Trophoblast cell (in vitro differentiated cells and primary cell): ENCODE measurements around the gene VPS13D.

Source experiments
- DNase-seq, 2 donors: peaks; one replicate each; pipeline ENCODE4 v3.0.0-alpha.2; 2016
- H2AFZ ChIP-seq: 2 replicates; pipeline ENCODE4 v1.6.1; 2013; ENCODE audit warnings: low read length, moderate library complexity, mild to moderate bottlenecking; ENCODE audit not compliant: insufficient read depth, poor library complexity
- H2AK5ac ChIP-seq: 2 replicates; pipeline ENCODE4 v1.6.1; 2013; ENCODE audit warnings: mild to moderate bottlenecking, low read length
- H2BK120ac ChIP-seq: 2 replicates; pipeline ENCODE4 v1.6.1; 2013; ENCODE audit warnings: low read length, mild to moderate bottlenecking, moderate library complexity; ENCODE audit not compliant: insufficient read depth, poor library complexity
- H2BK12ac ChIP-seq: 2 replicates; pipeline ENCODE4 v1.6.1; 2013; ENCODE audit warnings: mild to moderate bottlenecking, low read length, moderate library complexity
- H2BK5ac ChIP-seq: 2 replicates; pipeline ENCODE4 v1.6.1; 2013; ENCODE audit warnings: low read length, low read depth, moderate library complexity, mild to moderate bottlenecking; ENCODE audit not compliant: poor library complexity
- H3K14ac ChIP-seq: 2 replicates; pipeline ENCODE4 v1.6.1; 2013; ENCODE audit warnings: mild to moderate bottlenecking, low read length
- H3K18ac ChIP-seq: 2 replicates; pipeline ENCODE4 v1.6.1; 2013; ENCODE audit warnings: mild to moderate bottlenecking, low read length
- H3K23ac ChIP-seq: 2 replicates; pipeline ENCODE4 v1.6.1; 2013; ENCODE audit warnings: low read length
- H3K27ac ChIP-seq: 2 replicates; pipeline ENCODE4 v1.5.1; 2013; ENCODE audit warnings: low read depth, mild to moderate bottlenecking, inconsistent platforms, low read length, moderate library complexity
- H3K27me3 ChIP-seq: 2 replicates; pipeline ENCODE4 v1.6.1; 2013; ENCODE audit warnings: inconsistent platforms, mild to moderate bottlenecking, low read length, moderate library complexity; ENCODE audit not compliant: insufficient read depth
- H3K36me3 ChIP-seq, 2 experiments: 1 replicate in 1 of 2; 2 replicates in 1 of 2; pipeline ENCODE4 v1.6.1; 2013; ENCODE audit warnings: low read length in 2 of 2, mild to moderate bottlenecking in 2 of 2, moderate library complexity in 1 of 2; ENCODE audit not compliant: insufficient read depth in 2 of 2, control insufficient read depth in 1 of 2
- H3K4ac ChIP-seq: 2 replicates; pipeline ENCODE4 v1.6.1; 2013; ENCODE audit warnings: low read depth, mild to moderate bottlenecking, low read length, moderate library complexity
- H3K4me1 ChIP-seq, 2 experiments: 1 replicate in 1 of 2; 2 replicates in 1 of 2; pipeline ENCODE4 v1.6.1; 2013; ENCODE audit warnings: low read length in 2 of 2, mild to moderate bottlenecking in 2 of 2, moderate library complexity in 1 of 2; ENCODE audit not compliant: insufficient read depth in 2 of 2, control insufficient read depth in 1 of 2
- H3K4me2 ChIP-seq: 2 replicates; pipeline ENCODE4 v1.6.1; 2013; ENCODE audit warnings: inconsistent platforms, mild to moderate bottlenecking, low read length, moderate library complexity
- H3K4me3 ChIP-seq: 2 replicates; pipeline ENCODE4 v1.5.1; 2013; ENCODE audit warnings: mild to moderate bottlenecking, low read depth, low read length, inconsistent platforms
- H3K79me1 ChIP-seq: one replicate; pipeline ENCODE4 v1.6.1; 2013; ENCODE audit warnings: low read length
- H3K79me2 ChIP-seq: 2 replicates; pipeline ENCODE4 v1.6.1; 2013; ENCODE audit warnings: low read length, mild to moderate bottlenecking; ENCODE audit not compliant: control insufficient read depth, insufficient read depth, poor library complexity
- H3K9ac ChIP-seq: 2 replicates; pipeline ENCODE4 v1.6.1; 2013; ENCODE audit warnings: mild to moderate bottlenecking, low read length
- H3K9me3 ChIP-seq: 2 replicates; pipeline ENCODE4 v1.6.1; 2013; ENCODE audit warnings: low read depth, mild to moderate bottlenecking, control low read depth, inconsistent platforms, low read length; ENCODE audit not compliant: insufficient read depth
- H4K12ac ChIP-seq: 2 replicates; pipeline ENCODE4 v1.6.1; 2013; ENCODE audit warnings: low read depth, mild to moderate bottlenecking, low read length, moderate library complexity
- H4K8ac ChIP-seq: 2 replicates; pipeline ENCODE4 v1.6.1; 2013; ENCODE audit warnings: low read depth, mild to moderate bottlenecking, low read length, moderate library complexity
- H4K91ac ChIP-seq: one replicate; pipeline ENCODE4 v1.6.1; 2013; ENCODE audit warnings: low read depth, mild to moderate bottlenecking, low read length, moderate library complexity
- WGBS: extraction: QIAGEN DNeasy Blood & Tissue Kit; methylation state at CpG from one replicate; pipeline ENCODE4 v1.1.7; 2013; ENCODE audit warnings: missing lambda C conversion rate; ENCODE audit not compliant: insufficient read length, insufficient coverage; ENCODE audit errors: extremely low coverage; 5-methylcytosine and 5-hydroxymethylcytosine counted together

VPS13D gene

GRCh38 chr1:12285496-12286143 lies 55.8 kb downstream of the VPS13D start:
- H2BK120ac ChIP-seq = no peak overlapping the region
- H2BK5ac ChIP-seq = no peak overlapping the region
- no peak overlapping the region for H4K8ac ChIP-seq
- WGBS = no CpG with 5 or more reads among the region's 5 CpGs
- H2BK12ac ChIP-seq = no peak overlapping the region
- H3K4me1 ChIP-seq = no peaks in the 10 kb centered on the region
- no peak overlapping the region for H3K4me3 ChIP-seq
- H3K14ac ChIP-seq = no peak overlapping the region
- peaks cover 12 to 20% of the 10 kb centered on the region in 2 experiments for H3K36me3 ChIP-seq
- H2AK5ac ChIP-seq = no peak overlapping the region
- no peak overlapping the region for H4K12ac ChIP-seq
- no peaks in the 10 kb centered on the region for H3K79me2 ChIP-seq
- no peak overlapping the region for H3K18ac ChIP-seq
- no peak overlapping the region for H3K4me2 ChIP-seq
- H3K4ac ChIP-seq = no peak overlapping the region
- H4K91ac ChIP-seq = no peak overlapping the region
- H3K27me3 ChIP-seq = no peaks in the 10 kb centered on the region
- H3K9ac ChIP-seq = no peak overlapping the region
- H3K9me3 ChIP-seq = no peaks in the 10 kb centered on the region
- no peaks in the 10 kb centered on the region for H3K79me1 ChIP-seq
- no peak overlapping the region for H2AFZ ChIP-seq
- H3K27ac ChIP-seq = no peak overlapping the region
- H3K23ac ChIP-seq = no peak overlapping the region
- DNase-seq = peak in 1 of 2 donors; percentile 64

DNA sequence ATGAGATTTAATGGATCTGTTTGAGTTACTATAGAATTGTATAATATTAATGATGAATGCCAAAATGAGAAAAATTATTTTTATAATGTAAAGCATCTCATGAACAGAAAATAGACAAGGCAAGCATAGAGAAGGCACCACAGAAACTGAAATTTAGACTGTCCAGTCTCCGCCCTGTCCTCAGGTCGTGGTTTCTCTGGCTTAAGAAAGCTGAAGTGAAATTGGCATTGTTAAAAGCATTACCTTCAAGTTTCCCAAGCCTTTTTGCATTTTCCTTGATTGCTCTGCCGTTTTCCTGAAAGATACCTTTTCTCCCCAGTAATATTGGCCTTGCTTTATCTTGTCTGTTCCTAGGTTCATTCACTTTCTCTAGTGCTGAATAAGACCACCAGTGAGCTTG lies 58.0 kb downstream of the VPS13D start:
- H2BK12ac ChIP-seq = no peak overlapping the region
- no peak overlapping the region for H4K91ac ChIP-seq
- H3K79me1 ChIP-seq = no peaks in the 10 kb centered on the region
- H3K27me3 ChIP-seq = no peaks in the 10 kb centered on the region
- no peaks in the 10 kb centered on the region for H3K9me3 ChIP-seq
- H3K14ac ChIP-seq = no peak overlapping the region
- no peak overlapping the region for H2BK5ac ChIP-seq
- H2AFZ ChIP-seq = no peak overlapping the region
- no peak for DNase-seq
- no peak overlapping the region for H2BK120ac ChIP-seq
- H2AK5ac ChIP-seq = no peak overlapping the region
- H3K79me2 ChIP-seq = no peaks in the 10 kb centered on the region
- H3K4me3 ChIP-seq = no peak overlapping the region
- WGBS = no CpG with 5 or more reads among the region's 3 CpGs
- no peak overlapping the region for H3K9ac ChIP-seq
- no peak overlapping the region for H4K8ac ChIP-seq
- no peak overlapping the region for H4K12ac ChIP-seq
- H3K36me3 ChIP-seq = peaks cover 14 to 17% of the 10 kb centered on the region in 2 experiments
- no peak overlapping the region for H3K4me2 ChIP-seq
- H3K23ac ChIP-seq = no peak overlapping the region
- H3K27ac ChIP-seq = no peak overlapping the region
- no peaks in the 10 kb centered on the region for H3K4me1 ChIP-seq
- H3K4ac ChIP-seq = no peak overlapping the region
- H3K18ac ChIP-seq = no peak overlapping the region

DNA sequence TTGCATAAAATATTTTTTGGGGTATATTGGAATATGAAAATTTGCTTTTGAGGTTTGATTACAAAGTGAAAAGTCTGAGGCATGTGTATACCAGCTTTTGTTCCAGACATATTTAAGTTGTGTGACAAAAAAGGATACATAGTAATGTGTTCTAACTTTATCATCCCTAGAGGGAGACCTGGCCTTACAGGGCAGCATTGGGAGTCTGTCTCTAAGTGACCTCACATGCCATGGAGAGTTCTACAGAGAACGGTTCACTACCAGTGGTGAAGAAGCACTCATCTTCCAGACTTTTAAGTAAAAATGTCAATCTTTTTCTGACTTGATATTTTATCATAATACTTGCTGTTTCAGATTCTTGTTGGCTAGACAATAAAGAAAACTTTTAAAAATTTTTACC lies 61.0 kb downstream of the VPS13D start:
- WGBS = no CpG with 5 or more reads among the region's 1 CpG

GRCh38 chr1:12293416-12293815 lies 63.6 kb downstream of the VPS13D start:
- H3K4me1 ChIP-seq = no peaks in the 10 kb centered on the region
- no peak overlapping the region for H3K9ac ChIP-seq
- H3K9me3 ChIP-seq = no peaks in the 10 kb centered on the region
- H2BK120ac ChIP-seq = no peak overlapping the region
- no peak overlapping the region for H3K4me3 ChIP-seq
- H3K36me3 ChIP-seq = peaks cover 15 to 20% of the 10 kb centered on the region in 2 experiments
- no peak overlapping the region for H2AFZ ChIP-seq
- H3K4ac ChIP-seq = no peak overlapping the region
- no peak overlapping the region for H2AK5ac ChIP-seq
- no peak overlapping the region for H3K18ac ChIP-seq
- H3K27ac ChIP-seq = no peak overlapping the region
- H2BK5ac ChIP-seq = no peak overlapping the region
- H3K79me1 ChIP-seq = no peaks in the 10 kb centered on the region
- no peak overlapping the region for H4K12ac ChIP-seq
- H3K14ac ChIP-seq = no peak overlapping the region
- no peak overlapping the region for H3K4me2 ChIP-seq
- H3K27me3 ChIP-seq = no peaks in the 10 kb centered on the region
- DNase-seq = no peak
- no peak overlapping the region for H4K91ac ChIP-seq
- no CpG with 5 or more reads among the region's 11 CpGs for WGBS
- H3K79me2 ChIP-seq = no peaks in the 10 kb centered on the region
- no peak overlapping the region for H3K23ac ChIP-seq
- H4K8ac ChIP-seq = no peak overlapping the region
- H2BK12ac ChIP-seq = no peak overlapping the region

More for the DNA sequence above, 61.0 kb downstream of the VPS13D start:
- DNase-seq = no peak
- H3K79me1 ChIP-seq = no peaks in the 10 kb centered on the region
- no peak overlapping the region for H2BK5ac ChIP-seq
- no peak overlapping the region for H3K27ac ChIP-seq
- H4K8ac ChIP-seq = no peak overlapping the region
- H2AFZ ChIP-seq = no peak overlapping the region
- H4K91ac ChIP-seq = no peak overlapping the region
- no peak overlapping the region for H4K12ac ChIP-seq
- no peak overlapping the region for H3K4ac ChIP-seq
- no peak overlapping the region for H2AK5ac ChIP-seq
- no peak overlapping the region for H2BK12ac ChIP-seq
- H3K36me3 ChIP-seq = peaks cover 18 to 20% of the 10 kb centered on the region in 2 experiments
- no peaks in the 10 kb centered on the region for H3K27me3 ChIP-seq
- no peaks in the 10 kb centered on the region for H3K9me3 ChIP-seq
- no peak overlapping the region for H3K9ac ChIP-seq
- H2BK120ac ChIP-seq = no peak overlapping the region
- no peaks in the 10 kb centered on the region for H3K4me1 ChIP-seq
- no peak overlapping the region for H3K14ac ChIP-seq
- no peak overlapping the region for H3K23ac ChIP-seq
- H3K79me2 ChIP-seq = no peaks in the 10 kb centered on the region
- no peak overlapping the region for H3K4me2 ChIP-seq
- H3K4me3 ChIP-seq = no peak overlapping the region
- H3K18ac ChIP-seq = no peak overlapping the region
